OCI-LY3 (cell line): ENCODE results near the gene DRC1.
"Not testable (repeated sequence)": the region's sequence is repeated elsewhere in the genome, so short reads cannot be mapped to it uniquely, and the experiment has no call there.

ENCODE experiments used
- EZH2phosphoT487 ChIP-seq: fragments of 200-600 bp; shearing (Covaris generic); IDR thresholded peaks from 2 replicates; pipeline ENCODE4 v1.6.1; 2018; ENCODE audit warnings: antibody characterized with exemption, mixed run types, low read depth
- TF ChIP-seq, protein P1 (sequence below): fragments of 200-600, 300-600 bp; sonication (generic); IDR thresholded peaks from 2 replicates; pipeline ENCODE4 v1.5.1; 2014; ENCODE audit warnings: antibody characterized with exemption, low read length, low read depth

DNA sequence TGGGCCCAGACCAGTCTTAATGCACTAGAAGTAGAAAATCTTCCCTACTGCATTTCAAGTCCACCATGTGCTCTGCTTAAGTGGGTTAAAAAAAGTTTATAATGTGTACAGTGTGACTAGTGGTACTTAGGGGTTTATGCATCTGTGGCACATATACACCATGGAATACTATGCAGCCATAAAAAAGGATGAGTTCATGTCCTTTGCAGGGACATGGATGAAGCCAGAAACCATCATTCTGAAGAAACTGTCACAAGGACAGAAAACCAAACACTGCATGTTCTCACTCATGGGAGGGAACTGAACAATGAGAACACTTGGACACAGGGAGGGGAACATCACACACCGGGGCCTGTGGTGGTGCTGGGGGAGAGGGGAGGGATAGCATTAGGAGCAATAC, 66.8 kb downstream of the DRC1 start:
- TF ChIP-seq, protein P1, sequence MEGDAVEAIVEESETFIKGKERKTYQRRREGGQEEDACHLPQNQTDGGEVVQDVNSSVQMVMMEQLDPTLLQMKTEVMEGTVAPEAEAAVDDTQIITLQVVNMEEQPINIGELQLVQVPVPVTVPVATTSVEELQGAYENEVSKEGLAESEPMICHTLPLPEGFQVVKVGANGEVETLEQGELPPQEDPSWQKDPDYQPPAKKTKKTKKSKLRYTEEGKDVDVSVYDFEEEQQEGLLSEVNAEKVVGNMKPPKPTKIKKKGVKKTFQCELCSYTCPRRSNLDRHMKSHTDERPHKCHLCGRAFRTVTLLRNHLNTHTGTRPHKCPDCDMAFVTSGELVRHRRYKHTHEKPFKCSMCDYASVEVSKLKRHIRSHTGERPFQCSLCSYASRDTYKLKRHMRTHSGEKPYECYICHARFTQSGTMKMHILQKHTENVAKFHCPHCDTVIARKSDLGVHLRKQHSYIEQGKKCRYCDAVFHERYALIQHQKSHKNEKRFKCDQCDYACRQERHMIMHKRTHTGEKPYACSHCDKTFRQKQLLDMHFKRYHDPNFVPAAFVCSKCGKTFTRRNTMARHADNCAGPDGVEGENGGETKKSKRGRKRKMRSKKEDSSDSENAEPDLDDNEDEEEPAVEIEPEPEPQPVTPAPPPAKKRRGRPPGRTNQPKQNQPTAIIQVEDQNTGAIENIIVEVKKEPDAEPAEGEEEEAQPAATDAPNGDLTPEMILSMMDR = not testable (repeated sequence)
- TF ChIP-seq EZH2phosphoT487 = not testable (repeated sequence)
